IMR-90 (cell line): ENCODE data around the gene ZFP36L1. TPM values are rescaled to one million over a fixed set of nuclear protein-coding genes. Genes with fewer than 3 reads are reported as not detected.

Experiments used
- ATAC-seq: fragments of 200-7000 bp; cut with Tn5 transposase; 2 replicates; pipeline ENCODE4 v1.9.1; 2020; ENCODE audit warnings: low read depth, mild to moderate bottlenecking, moderate library complexity
- BruUV-seq: library from RNA; stranded (reverse); fragments of 400-500 nt; replicated peaks from 2 replicates; lab custom pipeline; 2021; lab: Mats Ljungman, UMichigan
- CTCF ChIA-PET: fragments of 300-600 bp; formaldehyde crosslinking; extraction: SDS; loops from one replicate; lab custom pipeline; 2021; ENCODE audit warnings: antibody characterized with exemption; lab: Yijun Ruan, JAX
- POLR2A ChIA-PET: fragments of 300-600 bp; sonication (Branson Sonifier 250); formaldehyde crosslinking; loops from one replicate; lab custom pipeline; 2022; ENCODE audit warnings: antibody characterized with exemption; ENCODE audit not compliant: unreplicated experiment; lab: Charles Lee
- DNase-seq: peaks from one replicate; pipeline ENCODE4 v3.0.0; 2013
- H2AFZ ChIP-seq: replicated peaks from 2 replicates; pipeline ENCODE3; 2013; ENCODE audit warnings: low read length, mild to moderate bottlenecking; ENCODE audit not compliant: poor library complexity
- H2AK5ac ChIP-seq: 2 replicates; pipeline ENCODE4 v1.6.1; 2013; ENCODE audit warnings: low read depth, low read length, inconsistent platforms
- H2AK9ac ChIP-seq: replicated peaks from 2 replicates; pipeline ENCODE3; 2013; ENCODE audit warnings: mild to moderate bottlenecking, low read depth, low read length, moderate library complexity; ENCODE audit not compliant: poor library complexity
- H2BK120ac ChIP-seq: 2 replicates; pipeline ENCODE4 v1.6.1; 2013; ENCODE audit warnings: low read depth, low read length, inconsistent platforms
- H2BK15ac ChIP-seq: 3 replicates; pipeline ENCODE4 v1.6.1; 2013; ENCODE audit warnings: low read depth, low read length, inconsistent platforms
- H2BK20ac ChIP-seq: 2 replicates; pipeline ENCODE4 v1.6.1; 2013; ENCODE audit warnings: low read depth, mild to moderate bottlenecking, inconsistent platforms, low read length, moderate library complexity
- H2BK5ac ChIP-seq: 2 replicates; pipeline ENCODE4 v1.6.1; 2013; ENCODE audit warnings: mild to moderate bottlenecking, low read depth, low read length, inconsistent platforms; ENCODE audit not compliant: poor library complexity, severe bottlenecking
- H3K14ac ChIP-seq: replicated peaks from 2 replicates; pipeline ENCODE4 v1.6.1; 2013; ENCODE audit warnings: low read depth, low read length, inconsistent platforms
- H3K18ac ChIP-seq: 2 replicates; pipeline ENCODE4 v1.6.1; 2013; ENCODE audit warnings: low read depth, low read length, control low read depth
- H3K23ac ChIP-seq: 2 replicates; pipeline ENCODE4 v1.6.1; 2013; ENCODE audit warnings: low read depth, low read length, inconsistent platforms
- H3K27ac ChIP-seq: 2 replicates; pipeline ENCODE4 v1.5.1; 2013; ENCODE audit warnings: mild to moderate bottlenecking, control low read depth, low read length; ENCODE audit not compliant: insufficient read depth
- H3K27me3 ChIP-seq: 2 replicates; pipeline ENCODE4 v1.6.1; 2013; ENCODE audit warnings: low read length; ENCODE audit not compliant: control insufficient read depth, insufficient read depth
- H3K36me3 ChIP-seq: 2 replicates; pipeline ENCODE4 v1.6.1; 2013; ENCODE audit warnings: low read length, mixed read lengths; ENCODE audit not compliant: control insufficient read depth, insufficient read depth
- H3K4ac ChIP-seq: 2 replicates; pipeline ENCODE4 v1.6.1; 2013; ENCODE audit warnings: low read depth, low read length, inconsistent platforms
- H3K4me1 ChIP-seq: 2 replicates; pipeline ENCODE4 v1.6.1; 2013; ENCODE audit warnings: low read length, mixed read lengths; ENCODE audit not compliant: control insufficient read depth, insufficient read depth
- H3K4me2 ChIP-seq: 2 replicates; pipeline ENCODE4 v1.6.1; 2013; ENCODE audit warnings: low read depth, mild to moderate bottlenecking, control low read depth, low read length, moderate library complexity
- H3K4me3 ChIP-seq: 2 replicates; pipeline ENCODE4 v1.5.1; 2013; ENCODE audit warnings: low read depth, mild to moderate bottlenecking, control low read depth, low read length, moderate library complexity; ENCODE audit not compliant: insufficient read depth
- H3K56ac ChIP-seq: 2 replicates; pipeline ENCODE4 v1.6.1; 2013; ENCODE audit warnings: low read length, inconsistent platforms; ENCODE audit not compliant: insufficient read depth; ENCODE audit errors: extremely low read depth
- H3K79me1 ChIP-seq, 2 experiments: 2 replicates each; pipeline ENCODE4 v1.6.1; 2013; ENCODE audit warnings: low read length in 2 of 2, inconsistent platforms in 1 of 2, low read depth in 1 of 2
- H3K9ac ChIP-seq: 2 replicates; pipeline ENCODE4 v1.6.1; 2013; ENCODE audit warnings: low read depth, low read length, control low read depth
- H3K9me1 ChIP-seq: 2 replicates; pipeline ENCODE4 v1.6.1; 2013; ENCODE audit warnings: low read length, inconsistent platforms; ENCODE audit not compliant: insufficient read depth
- H3K9me3 ChIP-seq: 2 replicates; pipeline ENCODE4 v1.6.1; 2013; ENCODE audit warnings: low read length; ENCODE audit not compliant: control insufficient read depth, insufficient read depth
- H4K20me1 ChIP-seq: 2 replicates; pipeline ENCODE4 v1.6.1; 2013; ENCODE audit warnings: low read length, inconsistent platforms; ENCODE audit not compliant: insufficient read depth
- H4K5ac ChIP-seq: 2 replicates; pipeline ENCODE4 v1.6.1; 2013; ENCODE audit warnings: mild to moderate bottlenecking, low read depth, low read length, control low read depth
- H4K8ac ChIP-seq, 2 experiments: 2 replicates each; pipeline ENCODE4 v1.6.1; 2013; ENCODE audit warnings: low read depth in 2 of 2, low read length in 2 of 2, control low read depth in 1 of 2, inconsistent platforms in 1 of 2
- H4K91ac ChIP-seq: 2 replicates; pipeline ENCODE4 v1.6.1; 2013; ENCODE audit warnings: low read depth, low read length, inconsistent platforms; ENCODE audit not compliant: insufficient read depth
- CEBPB ChIP-seq: IDR thresholded peaks from 2 replicates; pipeline ENCODE4 v1.6.1; 2012; ENCODE audit warnings: low read depth, low read length, improper control_type of control experiment
- CHD1 ChIP-seq: IDR thresholded peaks from 2 replicates; pipeline ENCODE4 v1.6.1; 2012; ENCODE audit warnings: low read depth, low read length, improper control_type of control experiment
- MAZ ChIP-seq: IDR thresholded peaks from 2 replicates; pipeline ENCODE4 v1.6.1; 2012; ENCODE audit warnings: low read depth, mild to moderate bottlenecking, low read length, improper control_type of control experiment, moderate library complexity, borderline replicate concordance
- RAD21 ChIP-seq: IDR thresholded peaks from 2 replicates; pipeline ENCODE4 v1.6.1; 2012; ENCODE audit warnings: low read length, improper control_type of control experiment
- SMC3 ChIP-seq: fragments of 150-350 bp; IDR thresholded peaks from 2 replicates; pipeline ENCODE4 v1.6.1; 2016; ENCODE audit warnings: low read depth, mild to moderate bottlenecking, antibody characterized with exemption, low read length, moderate library complexity
- USF2 ChIP-seq: fragments of 150-350 bp; IDR thresholded peaks from 2 replicates; pipeline ENCODE4 v1.6.1; 2017; ENCODE audit warnings: mild to moderate bottlenecking, antibody characterized with exemption, low read length, low read depth
- WGBS, 2 experiments: methylation state at CpG; one replicate each; pipeline versions ENCODE4 v1.1.5 to v1.1.7; 2013; ENCODE audit warnings: missing lambda C conversion rate in 2 of 2; ENCODE audit not compliant: insufficient read length in 1 of 2; ENCODE audit errors: extremely low coverage in 2 of 2; 5-methylcytosine and 5-hydroxymethylcytosine counted together
- dilution Hi-C: fragments of 300-500 bp; cut with HindIII; formaldehyde crosslinking; loops from one replicate; pipeline ENCODE4 v1.14.3; 2018; ENCODE audit warnings: low sequenced_read_pairs; ENCODE audit not compliant: unreplicated experiment
- in situ Hi-C: fragments of 300-500 bp; cut with MboI; formaldehyde crosslinking; loops from 3 replicates; pipeline ENCODE4 v1.14.3; 2019; ENCODE audit warnings: low sequenced_read_pairs, inconsistent platforms, mixed read lengths
- intact Hi-C: fragments of 100-400 bp; cut with micrococcal nuclease; formaldehyde crosslinking; loops from 2 replicates; pipeline ENCODE4 v1.10.0; 2022
- polyA plus RNA-seq, 3 experiments: library from polyadenylated mRNA; depleted of rRNA; stranded (reverse); fragments of >200 nt; gene quantifications; 2 replicates each; pipeline ENCODE4 v1.2.3, GENCODE V29; 2012; ENCODE audit warnings: low replicate concordance in 1 of 3
- total RNA-seq: library from RNA; depleted of rRNA; stranded (reverse); fragments of >200 nt; gene quantifications from 2 replicates; pipeline ENCODE4 v1.2.3, GENCODE V29; 2012

The ZFP36L1 gene
- total and polyA plus RNA-seq, 2 of the 4 experiments (the other 2 are of a cell fraction), result 6.5 to 140 TPM

GRCh38 chr14:68823434-68824206 lies 30.8 kb upstream of the ZFP36L1 start:
- Histone ChIP-seq H3K23ac (no peak overlapping the region), H3K9me1 (peaks cover 5% of the 10 kb centered on the region; the same call in 1 of the 2 replicates), H3K4me1 (no peaks in the 10 kb centered on the region), H3K18ac (no peak overlapping the region), H3K79me1 (no peaks in the 10 kb centered on the region), H3K4me3 (no peak overlapping the region), H2BK20ac (no peak overlapping the region), H3K9me3 (no peaks in the 10 kb centered on the region), H3K4me2 (no peak overlapping the region), H4K91ac (no peak overlapping the region), H2AK9ac (no peak overlapping the region), H3K27me3 (no peaks in the 10 kb centered on the region), H3K27ac (no peak overlapping the region), H2AFZ (no peak overlapping the region), H3K56ac (no peak overlapping the region), H3K14ac (no peak overlapping the region), H4K8ac (no peak overlapping the region), H3K36me3 (no peaks in the 10 kb centered on the region), H2AK5ac (no peak overlapping the region), H3K9ac (no peak overlapping the region), H4K20me1 (no peaks in the 10 kb centered on the region), H2BK120ac (no peak overlapping the region), H4K5ac (no peak overlapping the region), H2BK15ac (no peak overlapping the region), H2BK5ac (no peak overlapping the region), H3K4ac (no peak overlapping the region)
- ChIA-PET POLR2A (no interaction called here), CTCF (interaction anchor here (0.6 kb wide), 1 partner anchor 418 kb away, joined by 4 read pairs; no protein-coding TSS in a partner anchor)
- WGBS, 2 experiments, result 80% methylated on average over 2 of the region's 8 CpGs; no CpG with 5 or more reads in 1 of the 2 experiments
- in situ Hi-C loops (loop anchor here (5.0 kb wide), 1 partner anchor 891 kb away; no protein-coding TSS in a partner anchor), intact Hi-C loops (no loop called here), dilution Hi-C loops (no loop called here)
- no TSS peak for BruUV-seq
- DNase-seq, result no peak
- ATAC-seq, result no peak
- no peak for TF ChIP-seq MAZ
- no peak for TF ChIP-seq CEBPB
- TF ChIP-seq SMC3, result no peak
- TF ChIP-seq RAD21, result no peak
- no peak for TF ChIP-seq CHD1
- TF ChIP-seq USF2, result no peak
